Liver (tissue), 9 donors: ENCODE results near the gene OPN1SW. TPM values are rescaled to one million over a fixed set of nuclear protein-coding genes. Genes with fewer than 3 reads are reported as not detected.

Experiments
- DNase-seq: peaks from one replicate; pipeline ENCODE4 v3.0.0-alpha.2; 2017; ENCODE audit warnings: low spot score
- H3K27ac ChIP-seq, 2 donors: one replicate each; pipeline ENCODE4 v1.7.0; 2013; ENCODE audit warnings: inconsistent platforms in 2 of 2, low read length in 2 of 2, control low read depth in 1 of 2, low read depth in 1 of 2, mild to moderate bottlenecking in 1 of 2
- H3K27me3 ChIP-seq, 4 donors: one replicate each; pipeline versions ENCODE4 v1.6.1 to v1.7.0; 2013; ENCODE audit warnings: low read length in 3 of 4, inconsistent platforms in 1 of 4, mild to moderate bottlenecking in 1 of 4, moderate library complexity in 1 of 4; ENCODE audit not compliant: control insufficient read depth in 4 of 4, insufficient read depth in 4 of 4
- H3K36me3 ChIP-seq, 4 donors: one replicate each; pipeline versions ENCODE4 v1.6.1 to v1.7.0; 2013; ENCODE audit warnings: low read length in 3 of 4, mild to moderate bottlenecking in 3 of 4, low read depth in 1 of 4, moderate library complexity in 1 of 4; ENCODE audit not compliant: control insufficient read depth in 4 of 4, insufficient read depth in 3 of 4
- H3K4me1 ChIP-seq, 4 donors: one replicate each; pipeline versions ENCODE4 v1.6.1 to v1.7.0; 2013; ENCODE audit warnings: low read length in 3 of 4, mild to moderate bottlenecking in 3 of 4, moderate library complexity in 1 of 4; ENCODE audit not compliant: control insufficient read depth in 4 of 4, insufficient read depth in 4 of 4
- H3K4me3 ChIP-seq, 3 donors: one replicate each; pipeline versions ENCODE4 v1.6.1 to v1.7.0; 2013; ENCODE audit warnings: low read length in 3 of 3, control low read depth in 1 of 3, low read depth in 1 of 3, mild to moderate bottlenecking in 1 of 3
- H3K9ac ChIP-seq, 2 donors: one replicate each; pipeline ENCODE4 v1.7.0; 2013; ENCODE audit warnings: low read length in 2 of 2, mild to moderate bottlenecking in 2 of 2, moderate library complexity in 2 of 2, control low read depth in 1 of 2, low read depth in 1 of 2
- H3K9me3 ChIP-seq, 4 donors: one replicate each; pipeline versions ENCODE4 v1.6.1 to v1.7.0; 2013; ENCODE audit warnings: low read length in 3 of 4; ENCODE audit not compliant: control insufficient read depth in 4 of 4
- CTCF ChIP-seq: fragments of 150-350 bp; IDR thresholded peaks from 2 replicates; pipeline ENCODE4 v1.5.1; 2017; ENCODE audit warnings: improper control_type of control experiment, low read depth, low read length; ENCODE audit not compliant: missing input control
- EGR1 ChIP-seq, 2 donors: IDR thresholded peaks; 2 replicates each; pipeline ENCODE4 v1.6.1; 2016 to 2018; ENCODE audit warnings: antibody characterized with exemption in 2 of 2, low read depth in 2 of 2
- FOXA1 ChIP-seq: IDR thresholded peaks from 2 replicates; pipeline ENCODE4 v1.6.1; 2016; ENCODE audit warnings: antibody characterized with exemption
- FOXA2 ChIP-seq: IDR thresholded peaks from 2 replicates; pipeline ENCODE4 v1.6.1; 2016; ENCODE audit warnings: antibody characterized with exemption
- GABPA ChIP-seq, 2 donors: IDR thresholded peaks in 1 of 2; conservative IDR thresholded peaks in 1 of 2; 2 replicates each; pipeline ENCODE4 v1.6.1; 2016; ENCODE audit warnings: antibody characterized with exemption in 2 of 2, mild to moderate bottlenecking in 1 of 2, moderate library complexity in 1 of 2
- HNF4A ChIP-seq, 2 donors: conservative IDR thresholded peaks; 2 replicates each; pipeline ENCODE4 v1.6.1; 2016; ENCODE audit warnings: antibody characterized with exemption in 2 of 2, mild to moderate bottlenecking in 2 of 2
- HNF4G ChIP-seq: IDR thresholded peaks from 2 replicates; pipeline ENCODE4 v1.6.1; 2016; ENCODE audit warnings: antibody characterized with exemption
- MAX ChIP-seq: IDR thresholded peaks from 2 replicates; pipeline ENCODE4 v1.6.1; 2016; ENCODE audit warnings: antibody characterized with exemption
- NR2F2 ChIP-seq: IDR thresholded peaks from 2 replicates; pipeline ENCODE4 v1.6.1; 2016; ENCODE audit warnings: antibody characterized with exemption
- RAD21 ChIP-seq, 2 donors: IDR thresholded peaks; 2 replicates each; pipeline ENCODE4 v1.6.1; 2016; ENCODE audit warnings: antibody characterized with exemption in 2 of 2, mild to moderate bottlenecking in 2 of 2
- REST ChIP-seq: IDR thresholded peaks from 2 replicates; pipeline ENCODE4 v1.6.1; 2016; ENCODE audit warnings: antibody characterized with exemption, mild to moderate bottlenecking
- RXRA ChIP-seq, 2 donors: IDR thresholded peaks; 2 replicates each; pipeline ENCODE4 v1.6.1; 2017 to 2018; ENCODE audit warnings: antibody characterized with exemption in 2 of 2, mild to moderate bottlenecking in 1 of 2
- TAF1 ChIP-seq: conservative IDR thresholded peaks from 2 replicates; pipeline ENCODE4 v1.6.1; 2016; ENCODE audit warnings: antibody characterized with exemption, mild to moderate bottlenecking
- YY1 ChIP-seq: IDR thresholded peaks from 2 replicates; pipeline ENCODE4 v1.6.1; 2016; ENCODE audit warnings: antibody characterized with exemption, mild to moderate bottlenecking
- ZBTB33 ChIP-seq: IDR thresholded peaks from 2 replicates; pipeline ENCODE4 v1.6.1; 2016; ENCODE audit warnings: antibody characterized with exemption
- WGBS: extraction: QIAGEN DNeasy Blood & Tissue Kit; methylation state at CpG from one replicate; pipeline ENCODE4 v1.1.7; 2013; 5-methylcytosine and 5-hydroxymethylcytosine counted together
- polyA plus RNA-seq, 2 donors: library from polyadenylated mRNA; stranded (reverse) in 1 of 2; unstranded in 1 of 2; fragments of 200-250 nt in 1 of 2; fragments of >200 nt in 1 of 2; fragmentation: Nextera tagmentation in 1 of 2; extraction: Ambion mirVana in 1 of 2; gene quantifications; one replicate each; pipeline versions ENCODE4 v1.2.1 to v1.2.3, GENCODE V29; 2013 to 2015
- total RNA-seq, 2 donors: library from RNA; depleted of rRNA; stranded (reverse); fragments of >200 nt; gene quantifications; one replicate each; pipeline ENCODE4 v1.2.3, GENCODE V29; 2014
- donor health status: healthy.
- donor health status: healthy.
- donor health status: healthy.
- donor health status: healthy.
- donor health status: healthy.

Gene OPN1SW
- total and polyA plus RNA-seq, 4 donors, result 0.29 TPM; not detected in 3

- no peak for TF ChIP-seq FOXA1
- no peak for TF ChIP-seq EGR1 (IDR thresholded peaks at IDR 0.05; ENCODE audit: low read depth in 2 of 2)
- TF ChIP-seq NR2F2, result no peak
- TF ChIP-seq MAX, result no peak
- no peak for TF ChIP-seq RAD21 (IDR thresholded peaks at IDR 0.05)
- no peak for TF ChIP-seq CTCF
- no peak for TF ChIP-seq HNF4G
- TF ChIP-seq RXRA (IDR thresholded peaks at IDR 0.05), result no peak
- no peak for TF ChIP-seq ZBTB33
- no peak for TF ChIP-seq TAF1
- TF ChIP-seq HNF4A (conservative IDR thresholded peaks at IDR 0.05), result no peak
- WGBS, result 76% methylated on average over 6 of the region's 6 CpGs
- Histone ChIP-seq H3K27me3 (no peaks in the 10 kb centered on the region), H3K36me3 (peaks cover 1 to 27% (median 17%) of the 10 kb centered on the region in 4 donors), H3K9ac (no peak overlapping the region), H3K4me1 (peaks cover 0 to 10% (median 8%) of the 10 kb centered on the region in 4 donors), H3K9me3 (no peaks in the 10 kb centered on the region), H3K27ac (no peak overlapping the region), H3K4me3 (no peak overlapping the region)
- no peak for DNase-seq
Observed at GRCh38 chr7:128747327-128748079, 28.1 kb downstream of the OPN1SW start.

GRCh38 chr7:128745706-128746105 is 29.9 kb downstream of the OPN1SW start:
- DNase-seq, result no peak
- Histone ChIP-seq H3K27me3 (no peaks in the 10 kb centered on the region), H3K36me3 (peaks cover 1 to 21% (median 16%) of the 10 kb centered on the region in 4 donors), H3K4me1 (peaks cover 6 to 19% (median 12%) of the 10 kb centered on the region in 4 donors), H3K4me3 (no peak overlapping the region), H3K9ac (no peak overlapping the region), H3K9me3 (no peaks in the 10 kb centered on the region), H3K27ac (no peak overlapping the region)
- TF ChIP-seq GABPA (IDR thresholded peaks at IDR 0.05 in 1 of 2, conservative IDR thresholded peaks at IDR 0.05 in 1 of 2) (no peak), RXRA (IDR thresholded peaks at IDR 0.05) (no peak), EGR1 (IDR thresholded peaks at IDR 0.05; ENCODE audit: low read depth in 2 of 2) (no peak), FOXA2 (no peak), ZBTB33 (no peak), HNF4G (no peak), TAF1 (no peak), REST (no peak), FOXA1 (no peak), YY1 (no peak), RAD21 (IDR thresholded peaks at IDR 0.05) (no peak)
- 54% methylated on average over 1 of the region's 1 CpG for WGBS
